ENCODE results near the gene PPM1M. TPM values are rescaled to one million over a fixed set of nuclear protein-coding genes. Genes with fewer than 3 reads are reported as not detected.
A peak's percentile ranks its signal among the peaks of the same experiment; 100 is the strongest.

PPM1M gene
- total and polyA plus RNA-seq, 2 experiments from 2014 or later = 21.6 to 35.7 TPM

DNA sequence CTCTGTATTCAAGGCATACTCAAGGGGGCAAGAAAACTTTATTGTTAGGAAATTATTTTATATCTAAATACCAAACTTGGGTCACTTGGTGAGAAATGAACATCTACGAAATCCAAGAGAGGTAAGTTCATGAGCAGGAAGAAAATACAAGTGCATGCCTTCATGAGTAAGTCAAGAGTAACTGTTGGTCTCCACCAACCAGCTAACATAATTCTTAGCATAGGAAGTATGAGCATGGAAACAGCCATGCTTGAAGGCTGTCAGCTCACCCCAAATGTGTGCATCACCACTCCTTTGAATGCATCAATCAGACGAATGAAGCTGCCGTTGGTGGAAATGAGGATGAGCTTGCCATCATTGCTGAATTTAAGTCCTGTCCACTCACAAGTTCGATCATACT, 13.9 kb downstream of the PPM1M start:
- Histone ChIP-seq H3K9ac (no peak overlapping the region; the same call in 1 of the 2 replicates), H3K4me2 (ENCODE audit: unreplicated experiment) (no peak overlapping the region), H3K9me3 (ENCODE audit: low read depth) (no peaks in the 10 kb centered on the region), H4K20me1 (ENCODE audit: insufficient read depth) (no peaks in the 10 kb centered on the region; the same call in 1 of the 2 replicates), H2AFZ (no peak overlapping the region), H3K9me2 (ENCODE audit: insufficient read depth) (no peaks in the 10 kb centered on the region), H3K36me3 (ENCODE audit: low read depth) (peaks cover 83% of the 10 kb centered on the region), H3F3A (ENCODE audit: insufficient read depth) (peaks cover 61% of the 10 kb centered on the region), H3K4me1 (ENCODE audit: insufficient read depth) (peaks cover 10% of the 10 kb centered on the region), H3K27me3 (replicated peaks; ENCODE audit: insufficient read depth) (no peaks in the 10 kb centered on the region), H3K79me2 (ENCODE audit: insufficient read depth) (peaks cover 98% of the 10 kb centered on the region), H3K4me3 (no peak overlapping the region), H3K27ac (peak overlapping the region; percentile 57; the same call in 1 of the 2 replicates)
- in situ Hi-C loops (cut with MboI) = no loop called here
- no peak for DNase-seq
- WGBS, 2 experiments (ENCODE audit: low coverage in 1 of 2, low lambda C conversion rate in 2 of 2, missing lambda C conversion rate in 2 of 2) = 76 to 82% methylated on average over 4 of the region's 4 CpGs
- TF ChIP-seq EZH2 (IDR thresholded peaks at IDR 0.05; ENCODE audit: insufficient read depth, poor library complexity, severe bottlenecking) (no peak), EZH2phosphoT487 (IDR thresholded peaks at IDR 0.05; ENCODE audit: insufficient read depth, low read depth) (no peak)

DNA sequence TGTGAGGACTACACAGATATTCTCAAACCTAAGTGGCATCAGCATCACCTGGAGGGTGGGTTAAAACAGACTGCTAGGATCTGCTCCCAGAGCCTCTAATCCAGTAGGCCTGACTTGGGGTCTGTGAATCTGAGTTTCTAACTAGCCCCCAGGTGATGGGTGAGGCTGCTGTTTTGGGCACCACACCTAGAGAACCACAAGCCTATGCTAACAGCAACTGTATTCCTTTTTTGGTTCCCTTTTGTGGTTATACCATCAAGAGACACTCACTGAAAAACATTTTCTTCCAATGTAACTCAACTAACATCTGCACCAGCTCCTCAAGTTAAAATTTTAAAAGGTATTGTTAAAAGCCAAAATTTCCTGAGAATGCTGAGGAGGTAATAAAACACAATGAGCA, 16.9 kb downstream of the PPM1M start:
- TF ChIP-seq EZH2phosphoT487 (IDR thresholded peaks at IDR 0.05; ENCODE audit: insufficient read depth, low read depth) (no peak), EZH2 (IDR thresholded peaks at IDR 0.05; ENCODE audit: insufficient read depth, poor library complexity, severe bottlenecking) (no peak)
- Histone ChIP-seq H3K27me3 (replicated peaks; ENCODE audit: insufficient read depth) (no peaks in the 10 kb centered on the region), H3K9me2 (ENCODE audit: insufficient read depth) (no peaks in the 10 kb centered on the region), H3K9me3 (ENCODE audit: low read depth) (no peaks in the 10 kb centered on the region), H3K4me3 (no peak overlapping the region), H3K9ac (no peak overlapping the region), H3K36me3 (ENCODE audit: low read depth) (peaks cover 79% of the 10 kb centered on the region), H4K20me1 (ENCODE audit: insufficient read depth) (no peaks in the 10 kb centered on the region; the same call in 1 of the 2 replicates), H3F3A (ENCODE audit: insufficient read depth) (peaks cover 46% of the 10 kb centered on the region), H2AFZ (no peak overlapping the region), H3K4me2 (ENCODE audit: unreplicated experiment) (no peak overlapping the region), H3K4me1 (ENCODE audit: insufficient read depth) (peaks cover 10% of the 10 kb centered on the region), H3K79me2 (ENCODE audit: insufficient read depth) (peaks cover 99% of the 10 kb centered on the region), H3K27ac (no peak overlapping the region)
- no peak for DNase-seq
- in situ Hi-C loops (cut with MboI) = no loop called here

DNA sequence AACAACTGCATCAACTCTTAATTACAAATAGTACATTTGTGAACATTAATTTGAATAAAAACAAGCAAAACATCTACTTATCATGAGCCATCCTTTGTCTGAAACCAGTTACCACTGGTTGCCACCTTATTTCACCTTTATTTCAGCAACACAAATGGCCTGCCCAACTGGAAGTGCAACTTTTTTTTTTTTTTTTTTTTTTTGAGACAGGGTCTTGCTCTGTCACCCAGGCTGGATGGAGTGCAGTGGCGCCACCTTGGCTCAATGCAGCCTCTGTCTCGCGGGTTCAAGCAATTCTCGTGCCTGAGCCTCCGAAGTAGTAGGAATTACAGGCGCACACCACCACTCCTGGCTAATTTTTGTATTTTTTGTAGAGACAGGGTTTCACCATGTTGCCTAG, 19.8 kb downstream of the PPM1M start:
- WGBS, 2 experiments (ENCODE audit: low coverage in 1 of 2, low lambda C conversion rate in 2 of 2, missing lambda C conversion rate in 2 of 2) = 95 to 99% methylated on average over 6 of the region's 6 CpGs
- H3K79me2 ChIP-seq (ENCODE audit: insufficient read depth) = peaks cover 100% of the 10 kb centered on the region
- no peak for DNase-seq
- H3K27ac ChIP-seq = no peak overlapping the region
- no peak for TF ChIP-seq EZH2 (IDR thresholded peaks at IDR 0.05; ENCODE audit: insufficient read depth, poor library complexity, severe bottlenecking)
- TF ChIP-seq EZH2phosphoT487 (IDR thresholded peaks at IDR 0.05; ENCODE audit: insufficient read depth, low read depth) = no peak
- no peak overlapping the region for H3K4me3 ChIP-seq
- H3K36me3 ChIP-seq (ENCODE audit: low read depth) = peaks cover 77% of the 10 kb centered on the region
- H3K9ac ChIP-seq = no peak overlapping the region
- no peaks in the 10 kb centered on the region for H3K9me2 ChIP-seq (ENCODE audit: insufficient read depth)
- no peak overlapping the region for H2AFZ ChIP-seq
- H3K27me3 ChIP-seq (replicated peaks; ENCODE audit: insufficient read depth) = no peaks in the 10 kb centered on the region
- H3F3A ChIP-seq (ENCODE audit: insufficient read depth) = peaks cover 30% of the 10 kb centered on the region
- peaks cover 5% of the 10 kb centered on the region; the same call in 1 of the 2 replicates for H4K20me1 ChIP-seq (ENCODE audit: insufficient read depth)
- H3K9me3 ChIP-seq (ENCODE audit: low read depth) = no peaks in the 10 kb centered on the region
- no peak overlapping the region for H3K4me2 ChIP-seq (ENCODE audit: unreplicated experiment)
- in situ Hi-C loops (cut with MboI) = no loop called here
- H3K4me1 ChIP-seq (ENCODE audit: insufficient read depth) = peaks cover 9% of the 10 kb centered on the region

DNA sequence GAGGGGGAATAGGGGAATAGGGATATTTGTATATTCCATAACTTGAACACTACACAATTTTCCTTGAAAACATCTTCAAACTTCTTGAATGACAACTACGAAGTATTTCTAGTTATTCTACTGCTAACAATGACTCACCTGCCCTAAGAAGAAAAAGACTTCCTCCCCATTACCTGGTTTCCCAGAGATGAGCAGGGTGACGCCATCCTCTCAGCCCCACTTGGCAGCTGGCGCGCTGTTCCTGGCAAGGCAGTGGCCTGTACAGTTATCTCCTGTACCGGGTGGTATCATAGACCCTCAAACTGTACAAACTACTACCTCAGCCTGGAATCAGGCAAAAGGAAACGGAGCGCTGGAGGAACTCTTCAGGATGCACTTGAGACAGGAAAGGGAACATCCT, 22.5 kb downstream of the PPM1M start:
- peaks cover 57% of the 10 kb centered on the region for H3K36me3 ChIP-seq (ENCODE audit: low read depth)
- in situ Hi-C loops (cut with MboI) = no loop called here
- peaks cover 19% of the 10 kb centered on the region for H3K4me1 ChIP-seq (ENCODE audit: insufficient read depth)
- H3K9ac ChIP-seq = no peak overlapping the region
- no peak overlapping the region for H2AFZ ChIP-seq
- WGBS, 2 experiments (ENCODE audit: low coverage in 1 of 2, low lambda C conversion rate in 2 of 2, missing lambda C conversion rate in 2 of 2) = 97 to 98% methylated on average over 7 of the region's 7 CpGs
- peaks cover 31% of the 10 kb centered on the region for H3F3A ChIP-seq (ENCODE audit: insufficient read depth)
- H3K4me2 ChIP-seq (ENCODE audit: unreplicated experiment) = no peak overlapping the region
- TF ChIP-seq EZH2 (IDR thresholded peaks at IDR 0.05; ENCODE audit: insufficient read depth, poor library complexity, severe bottlenecking) (no peak), EZH2phosphoT487 (IDR thresholded peaks at IDR 0.05; ENCODE audit: insufficient read depth, low read depth) (no peak)
- DNase-seq = no peak
- no peaks in the 10 kb centered on the region for H3K9me2 ChIP-seq (ENCODE audit: insufficient read depth)
- H3K79me2 ChIP-seq (ENCODE audit: insufficient read depth) = peaks cover 100% of the 10 kb centered on the region
- peaks cover 21% of the 10 kb centered on the region for H4K20me1 ChIP-seq (ENCODE audit: insufficient read depth)
- H3K9me3 ChIP-seq (ENCODE audit: low read depth) = no peaks in the 10 kb centered on the region
- no peaks in the 10 kb centered on the region for H3K27me3 ChIP-seq (replicated peaks; ENCODE audit: insufficient read depth)
- no peak overlapping the region for H3K4me3 ChIP-seq
- H3K27ac ChIP-seq = no peak overlapping the region

DNA sequence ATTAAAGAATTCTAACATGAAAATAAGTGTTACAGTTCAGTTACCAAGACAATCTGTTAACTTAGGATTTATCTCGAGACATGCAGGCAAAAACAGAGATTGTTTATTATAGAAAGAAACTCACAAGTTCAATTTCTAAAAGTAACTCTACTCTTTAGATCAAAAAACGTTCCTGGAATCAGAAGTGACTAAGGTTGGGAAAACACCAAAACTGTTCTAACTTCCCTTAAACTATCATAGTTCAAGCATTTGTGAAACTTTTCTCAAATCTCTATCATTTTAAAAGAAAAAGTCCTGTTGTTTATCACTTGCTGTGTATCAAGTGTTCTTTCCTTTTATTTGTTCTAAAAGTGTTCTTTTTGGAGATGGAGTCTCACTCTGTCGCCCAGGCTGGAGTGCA, 24.2 kb downstream of the PPM1M start:
- Histone ChIP-seq H3K27me3 (replicated peaks; ENCODE audit: insufficient read depth) (no peaks in the 10 kb centered on the region), H3K36me3 (ENCODE audit: low read depth) (peaks cover 54% of the 10 kb centered on the region), H3K9me3 (ENCODE audit: low read depth) (no peaks in the 10 kb centered on the region), H3K27ac (peak overlapping the region; percentile 54), H2AFZ (no peak overlapping the region), H3K79me2 (ENCODE audit: insufficient read depth) (peaks cover 100% of the 10 kb centered on the region), H3K4me3 (no peak overlapping the region), H3K9me2 (ENCODE audit: insufficient read depth) (no peaks in the 10 kb centered on the region), H3K9ac (0 out of 2 replicates have a peak overlapping the region, but pooled peaks have one; percentile 18), H4K20me1 (ENCODE audit: insufficient read depth) (peaks cover 30% of the 10 kb centered on the region), H3K4me2 (ENCODE audit: unreplicated experiment) (peak overlapping the region; percentile 35), H3K4me1 (ENCODE audit: insufficient read depth) (peaks cover 19% of the 10 kb centered on the region), H3F3A (ENCODE audit: insufficient read depth) (peaks cover 31% of the 10 kb centered on the region)
- TF ChIP-seq EZH2phosphoT487 (IDR thresholded peaks at IDR 0.05; ENCODE audit: insufficient read depth, low read depth) = no peak
- TF ChIP-seq EZH2 (IDR thresholded peaks at IDR 0.05; ENCODE audit: insufficient read depth, poor library complexity, severe bottlenecking) = no peak
- DNase-seq = no peak
- in situ Hi-C loops (cut with MboI) = no loop called here
- 67 to 70% methylated on average over 3 of the region's 3 CpGs for WGBS, 2 experiments (ENCODE audit: low coverage in 1 of 2, low lambda C conversion rate in 2 of 2, missing lambda C conversion rate in 2 of 2)
